CD8-positive, alpha-beta memory T cell (primary cell): ENCODE data around the gene USP4. TPM values are rescaled to one million over a fixed set of nuclear protein-coding genes. Genes with fewer than 3 reads are reported as not detected.
A peak's percentile ranks its signal among the peaks of the same experiment; 100 is the strongest.
"Not testable (repeated sequence)": the region's sequence is repeated elsewhere in the genome, so short reads cannot be mapped to it uniquely, and the experiment has no call there.

Experiments used
- CTCF ChIA-PET: fragments of 350-600 bp; sonication (Branson Sonifier 250); formaldehyde crosslinking; loops from one replicate; lab custom pipeline; 2021; ENCODE audit warnings: antibody characterized with exemption; lab: Charles Lee
- POLR2A ChIA-PET: fragments of 350-600 bp; sonication (Branson Sonifier 250); formaldehyde crosslinking; loops from one replicate; lab custom pipeline; 2021; ENCODE audit warnings: antibody characterized with exemption; lab: Charles Lee
- DNase-seq, 5 donors: peaks; one replicate each; pipeline versions ENCODE4 v3.0.0 to v3.0.0-alpha.2; 2020 to 2022; ENCODE audit warnings: mixed read lengths in 1 of 5
- H3K27ac ChIP-seq: one replicate; pipeline ENCODE4 v1.7.0; 2013; ENCODE audit warnings: low read depth, mild to moderate bottlenecking, low read length, moderate library complexity
- H3K27me3 ChIP-seq: 2 replicates; pipeline ENCODE4 v1.7.0; 2013; ENCODE audit warnings: low read length, mild to moderate bottlenecking; ENCODE audit not compliant: insufficient read depth, poor library complexity, severe bottlenecking
- H3K36me3 ChIP-seq: 2 replicates; pipeline ENCODE4 v1.7.0; 2013; ENCODE audit warnings: mild to moderate bottlenecking, low read length, moderate library complexity; ENCODE audit not compliant: insufficient read depth
- H3K4me1 ChIP-seq: 2 replicates; pipeline ENCODE4 v1.7.0; 2013; ENCODE audit warnings: mild to moderate bottlenecking, low read length, moderate library complexity; ENCODE audit not compliant: insufficient read depth
- H3K4me3 ChIP-seq: 2 replicates; pipeline ENCODE4 v1.7.0; 2013; ENCODE audit warnings: mild to moderate bottlenecking, low read length
- H3K9me3 ChIP-seq: 2 replicates; pipeline ENCODE4 v1.7.0; 2013; ENCODE audit warnings: mild to moderate bottlenecking, low read length
- H3K27ac Mint-ChIP-seq, 8 donors: one replicate each; pipeline ENCODE4 v1.8.0; 2020 to 2021; ENCODE audit warnings: mixed read lengths in 8 of 8, mild to moderate bottlenecking in 6 of 8, inconsistent platforms in 3 of 8, moderate library complexity in 3 of 8
- H3K27me3 Mint-ChIP-seq, 2 donors: one replicate each; pipeline ENCODE4 v1.8.0; 2020 to 2021; ENCODE audit warnings: mixed read lengths in 2 of 2, mild to moderate bottlenecking in 1 of 2, moderate library complexity in 1 of 2
- H3K36me3 Mint-ChIP-seq, 3 donors: one replicate each; pipeline ENCODE4 v1.8.0; 2020 to 2021; ENCODE audit warnings: mixed read lengths in 3 of 3, inconsistent platforms in 1 of 3, mild to moderate bottlenecking in 1 of 3
- H3K4me1 Mint-ChIP-seq, 3 donors: one replicate each; pipeline ENCODE4 v1.8.0; 2020 to 2021; ENCODE audit warnings: mixed read lengths in 3 of 3, inconsistent platforms in 1 of 3, mild to moderate bottlenecking in 1 of 3
- H3K4me3 Mint-ChIP-seq, 7 donors: one replicate each; pipeline ENCODE4 v1.8.0; 2020 to 2021; ENCODE audit warnings: mixed read lengths in 7 of 7, mild to moderate bottlenecking in 6 of 7, moderate library complexity in 4 of 7, inconsistent platforms in 2 of 7
- H3K9me3 Mint-ChIP-seq, 5 donors: one replicate each; pipeline ENCODE4 v1.8.0; 2020 to 2022; ENCODE audit warnings: mixed read lengths in 5 of 5, mild to moderate bottlenecking in 3 of 5, moderate library complexity in 2 of 5, inconsistent platforms in 1 of 5
- polyA plus RNA-seq: library from polyadenylated mRNA; unstranded; fragments of 300-500 nt; fragmentation: Illumina TruSeq; gene quantifications from one replicate; pipeline ENCODE4 v1.2.3, GENCODE V29; 2021
- total RNA-seq, 2 experiments: library from RNA; stranded (reverse); gene quantifications; one replicate each; pipeline ENCODE4 v1.2.3, GENCODE V29; 2021

The USP4 gene
- total and polyA plus RNA-seq, 3 experiments from 2014 or later: 69.9 to 73.0 (median 72.6) TPM

DNA sequence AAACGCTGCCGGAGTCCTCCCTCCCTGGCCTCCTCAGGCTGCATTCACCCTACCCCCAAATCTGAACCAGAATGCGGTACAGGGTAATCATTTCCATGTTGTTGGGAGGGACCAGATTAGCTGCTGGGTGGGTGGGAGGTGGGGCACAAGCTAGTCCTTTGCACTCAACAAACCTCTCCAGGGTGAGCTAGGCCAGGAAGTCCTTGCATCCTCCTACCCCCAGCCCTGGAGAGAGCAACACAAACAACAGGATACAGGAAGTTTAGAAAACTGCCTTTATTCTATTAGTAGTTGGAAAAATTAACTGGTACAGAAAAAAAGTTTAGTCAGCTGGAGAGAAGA lies 19.0 kb upstream of the USP4 start:
- Mint-ChIP-seq H3K27me3 (no peaks in the 10 kb centered on the region), H3K27ac (peak overlapping the region; percentile 85 to 97 (median 90)), H3K9me3 (no peaks in the 10 kb centered on the region), H3K36me3 (peaks cover 4 to 63% (median 5%) of the 10 kb centered on the region in 3 donors), H3K4me1 (peaks cover 17 to 33% (median 19%) of the 10 kb centered on the region in 3 donors), H3K4me3 (peak overlapping the region; percentile 89 to 99 (median 93))
- H3K36me3 ChIP-seq: peaks cover 25% of the 10 kb centered on the region
- H3K4me1 ChIP-seq: peaks cover 17% of the 10 kb centered on the region
- peak overlapping the region; percentile 59 for H3K27ac ChIP-seq
- no peaks in the 10 kb centered on the region for H3K27me3 ChIP-seq
- POLR2A ChIA-PET: interaction anchor here (0.6 to 2.2 kb wide), 3 partner anchors 19 to 88 kb away, joined by 5 to 9 read pairs (median 5); partner anchors contain the start of genes RHOA, TCTA and USP4
- DNase-seq: no peak
- CTCF ChIA-PET: interaction anchor here (1.2 to 3.5 kb wide), 2 partner anchors 19 to 50 kb away, joined by 4 to 21 read pairs; partner anchors contain the start of gene USP4
- H3K4me3 ChIP-seq: peak overlapping the region; percentile 87
- H3K9me3 ChIP-seq: no peaks in the 10 kb centered on the region

DNA sequence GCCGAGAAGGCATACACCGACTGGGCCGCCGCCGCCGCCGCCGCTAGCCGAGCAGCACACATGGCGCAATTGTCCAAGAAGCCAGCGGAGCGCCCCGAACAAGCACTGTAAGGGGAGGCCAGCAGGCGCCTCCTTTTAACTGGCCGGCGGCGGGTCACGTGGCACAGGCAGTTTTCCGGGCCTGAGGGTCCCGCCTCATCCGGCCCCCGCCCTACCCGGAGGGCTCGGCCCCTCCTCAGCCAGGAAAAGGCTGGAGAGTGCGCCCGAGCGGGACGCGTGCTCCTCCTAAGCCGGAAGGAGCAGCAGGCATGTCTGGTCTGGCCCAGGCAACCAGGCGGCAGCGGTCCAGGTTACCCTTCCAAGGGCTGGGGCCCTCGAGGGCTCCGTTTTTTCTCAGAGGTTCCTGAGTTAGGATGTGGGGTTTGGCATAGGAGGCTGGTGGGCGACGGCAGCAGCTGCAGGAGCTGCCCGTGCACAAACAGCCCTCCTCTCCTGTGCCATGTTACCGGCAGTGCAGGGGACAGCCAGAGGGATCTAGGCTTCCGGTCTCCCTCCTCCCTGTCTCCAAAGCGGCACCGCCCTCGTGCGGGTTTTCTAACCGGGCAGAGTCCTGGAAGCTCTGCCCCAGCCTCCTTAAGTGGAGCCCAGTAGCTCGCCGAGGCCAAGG lies 18.5 kb upstream of the USP4 start, which contains the start of gene GPX1:
GPX1 (minus strand) TSS at position 137 of the 667 bp plus-strand sequence; CDS start at position 62, 75 bp downstream.
- Mint-ChIP-seq H3K9me3 (no peaks in the 10 kb centered on the region), H3K27ac (peak within 1 kb of the TSS; percentile 91 to 99 (median 94)), H3K4me1 (peaks cover 17 to 33% (median 19%) of the 10 kb centered on the region in 3 donors), H3K4me3 (peak within 1 kb of the TSS; percentile 89 to 99 (median 93)), H3K36me3 (peaks cover 4 to 58% (median 5%) of the 10 kb centered on the region in 3 donors), H3K27me3 (no peaks in the 10 kb centered on the region)
- H3K36me3 ChIP-seq: peaks cover 25% of the 10 kb centered on the region
- H3K27me3 ChIP-seq: no peaks in the 10 kb centered on the region
- ChIA-PET CTCF (interaction anchor here (1.2 to 3.5 kb wide), 2 partner anchors 18 to 50 kb away, joined by 4 to 21 read pairs; partner anchors contain the start of gene USP4), POLR2A (interaction anchor here (0.6 to 2.2 kb wide), 7 partner anchors 18 to 89 kb away, joined by 3 to 19 read pairs (median 5); partner anchors contain the start of genes NICN1, RHOA, TCTA and USP4)
- H3K27ac ChIP-seq: peak within 1 kb of the TSS; percentile 59
- H3K9me3 ChIP-seq: no peaks in the 10 kb centered on the region
- H3K4me1 ChIP-seq: peaks cover 17% of the 10 kb centered on the region
- peak within 1 kb of the TSS; percentile 87 for H3K4me3 ChIP-seq
- peak; percentile 68 to 84 (median 75) for DNase-seq

DNA sequence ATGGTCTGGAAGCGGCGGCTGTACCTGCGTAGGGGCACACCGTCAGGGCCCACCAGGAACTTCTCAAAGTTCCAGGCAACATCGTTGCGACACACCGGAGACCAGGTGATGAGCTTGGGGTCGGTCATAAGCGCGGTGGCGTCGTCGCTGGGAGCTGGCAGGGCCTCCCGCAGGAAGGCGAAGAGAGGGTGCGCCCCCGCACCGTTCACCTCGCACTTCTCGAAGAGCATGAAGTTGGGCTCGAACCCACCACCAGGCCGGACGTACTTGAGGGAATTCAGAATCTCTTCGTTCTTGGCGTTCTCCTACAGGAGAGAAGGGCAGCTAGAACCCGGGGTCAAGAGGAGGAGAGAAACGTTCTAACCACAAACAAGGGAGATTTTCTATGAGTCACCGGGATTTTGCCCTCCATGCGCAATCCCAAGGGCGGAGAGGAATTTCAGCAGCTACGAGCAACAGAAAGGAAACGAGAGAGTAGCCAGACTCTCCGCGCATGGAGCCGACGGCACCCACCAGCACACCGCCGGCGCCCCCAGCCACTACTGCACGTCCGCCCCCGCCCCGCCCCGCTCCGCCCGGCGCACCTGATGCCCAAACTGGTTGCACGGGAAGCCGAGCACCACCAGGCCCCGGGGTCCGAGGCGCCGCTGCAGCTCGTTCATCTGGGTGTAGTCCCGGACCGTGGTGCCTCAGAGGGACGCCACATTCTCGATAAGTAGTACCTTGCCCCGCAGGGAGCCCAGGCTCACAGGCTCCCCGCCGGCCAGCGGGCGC lies 17.8 kb upstream of the USP4 start:
- Mint-ChIP-seq H3K27ac (peak overlapping the region; percentile 91 to 99 (median 93)), H3K36me3 (peaks cover 3 to 53% (median 5%) of the 10 kb centered on the region in 3 donors), H3K4me1 (peaks cover 17 to 32% (median 19%) of the 10 kb centered on the region in 3 donors), H3K4me3 (peak overlapping the region; percentile 89 to 99 (median 93))
- Histone ChIP-seq H3K36me3 (peaks cover 20% of the 10 kb centered on the region), H3K4me3 (peak overlapping the region; percentile 87), H3K27ac (peak overlapping the region; percentile 59), H3K4me1 (peaks cover 17% of the 10 kb centered on the region)
- ChIA-PET CTCF (interaction anchor here (3.5 kb wide), 1 partner anchor 18 kb away, joined by 21 read pairs; the partner anchor contains the start of gene USP4), POLR2A (interaction anchor here (0.7 to 1.6 kb wide), 6 partner anchors 18 to 71 kb away, joined by 3 to 19 read pairs (median 4); partner anchors contain the start of genes NICN1, RHOA, TCTA and USP4)
- not testable (repeated sequence) for H3K9me3 Mint-ChIP-seq, H3K9me3 ChIP-seq, H3K27me3 Mint-ChIP-seq, H3K27me3 ChIP-seq
- DNase-seq: peak; percentile 33 to 68 (median 36)

DNA sequence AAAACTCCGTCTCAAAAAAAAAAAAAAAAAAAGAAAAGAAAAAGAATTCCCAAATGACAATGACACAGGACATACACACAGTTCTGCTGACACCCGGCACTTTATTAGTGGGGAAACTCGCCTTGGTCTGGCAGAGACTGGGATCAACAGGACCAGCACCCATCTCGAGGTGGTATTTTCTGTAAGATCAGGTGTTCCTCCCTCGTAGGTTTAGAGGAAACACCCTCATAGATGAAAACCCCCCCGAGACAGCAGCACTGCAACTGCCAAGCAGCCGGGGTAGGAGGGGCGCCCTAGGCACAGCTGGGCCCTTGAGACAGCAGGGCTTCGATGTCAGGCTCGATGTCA lies 17.2 kb upstream of the USP4 start:
- H3K4me3 Mint-ChIP-seq: peak overlapping the region; percentile 89 to 99 (median 93)
- ChIA-PET POLR2A (interaction anchor here (0.8 to 1.5 kb wide), 4 partner anchors 17 to 72 kb away, joined by 3 to 19 read pairs (median 4); partner anchors contain the start of genes NICN1 and USP4), CTCF (interaction anchor here (3.5 kb wide), 1 partner anchor 17 kb away, joined by 21 read pairs; the partner anchor contains the start of gene USP4)
- peak overlapping the region; percentile 91 to 99 (median 93) for H3K27ac Mint-ChIP-seq
- H3K9me3 Mint-ChIP-seq, H3K27me3 ChIP-seq, H3K27me3 Mint-ChIP-seq, H3K9me3 ChIP-seq: not testable (repeated sequence)
- peaks cover 15 to 30% (median 19%) of the 10 kb centered on the region in 3 donors for H3K4me1 Mint-ChIP-seq
- Histone ChIP-seq H3K27ac (peak overlapping the region; percentile 59), H3K4me1 (peaks cover 17% of the 10 kb centered on the region), H3K4me3 (peak overlapping the region; percentile 87), H3K36me3 (peaks cover 14% of the 10 kb centered on the region)
- peak in 1 of 5 donors; percentile 29 for DNase-seq
- peaks cover 0 to 48% (median 5%) of the 10 kb centered on the region in 3 donors for H3K36me3 Mint-ChIP-seq

DNA sequence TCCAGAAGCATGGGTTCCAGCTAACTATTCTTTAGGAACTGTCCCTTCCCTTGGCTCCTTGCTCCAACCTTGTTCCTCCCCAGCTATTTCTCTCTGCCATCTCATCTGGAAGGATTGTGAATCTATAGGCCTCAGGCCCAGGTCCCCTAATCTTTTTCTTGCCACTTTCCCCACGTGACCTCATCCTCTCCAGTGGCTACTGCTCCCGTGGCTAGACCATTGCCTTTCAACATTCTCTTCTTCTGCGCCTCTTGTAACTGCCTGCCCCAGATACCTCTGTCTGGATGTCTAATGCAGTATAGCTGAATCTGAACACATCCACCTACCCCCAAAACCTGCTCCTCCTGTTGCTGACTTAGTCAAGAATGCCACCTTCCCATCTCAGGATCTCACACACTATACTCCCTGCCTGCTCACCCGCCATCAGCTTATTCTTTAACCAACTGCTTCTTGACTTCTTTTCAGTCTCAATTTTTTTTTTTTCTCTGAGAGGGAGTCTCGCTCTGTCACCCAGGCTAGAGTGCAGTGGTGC lies 13.1 kb upstream of the USP4 start:
- H3K9me3 Mint-ChIP-seq: no peaks in the 10 kb centered on the region
- no peak for DNase-seq
- H3K36me3 Mint-ChIP-seq: peaks cover 0 to 18% (median 5%) of the 10 kb centered on the region in 3 donors
- peak overlapping the region in 2 of 8 donors; percentile 25 to 35 for H3K27ac Mint-ChIP-seq
- H3K4me3 ChIP-seq: no peak overlapping the region
- no peak overlapping the region for H3K27ac ChIP-seq
- H3K9me3 ChIP-seq: no peaks in the 10 kb centered on the region
- H3K27me3 ChIP-seq: no peaks in the 10 kb centered on the region
- H3K4me3 Mint-ChIP-seq: peak overlapping the region in 1 of 7 donors; percentile 43
- H3K27me3 Mint-ChIP-seq: peaks cover 0 to 1% of the 10 kb centered on the region in 2 donors
- H3K4me1 Mint-ChIP-seq: peaks cover 15 to 20% (median 19%) of the 10 kb centered on the region in 3 donors
- peaks cover 6% of the 10 kb centered on the region for H3K4me1 ChIP-seq
- no peaks in the 10 kb centered on the region for H3K36me3 ChIP-seq
- POLR2A ChIA-PET: interaction anchor here (1.0 to 1.5 kb wide), 2 partner anchors 13 to 96 kb away, joined by 7 read pairs; partner anchors contain the start of gene USP4
- CTCF ChIA-PET: interaction anchor here (1.1 to 3.3 kb wide), 2 partner anchors 10 to 13 kb away, joined by 3 to 15 read pairs; partner anchors contain the start of gene USP4

DNA sequence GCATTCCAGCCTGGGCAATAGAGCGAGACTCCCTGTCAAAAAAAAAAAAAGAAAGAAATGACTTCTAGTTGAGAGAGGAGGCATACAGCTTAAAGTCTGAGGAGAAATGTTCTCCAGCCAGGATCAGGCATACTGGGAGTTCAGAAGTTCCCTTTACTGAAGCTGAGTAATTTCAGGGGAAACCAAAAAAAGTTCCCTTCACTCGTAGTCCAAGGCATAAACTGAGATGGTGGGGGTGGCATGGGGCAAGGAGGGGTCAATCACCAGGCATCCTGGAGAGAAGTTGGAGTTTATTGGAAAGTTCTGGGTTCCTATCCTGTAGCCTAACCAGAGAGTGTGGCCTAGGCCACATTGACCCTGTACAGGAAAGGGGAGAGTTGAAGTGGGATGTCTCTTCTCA lies 12.4 kb upstream of the USP4 start:
- Histone ChIP-seq H3K4me1 (peaks cover 6% of the 10 kb centered on the region), H3K4me3 (no peak overlapping the region), H3K27ac (no peak overlapping the region), H3K27me3 (no peaks in the 10 kb centered on the region), H3K9me3 (no peaks in the 10 kb centered on the region), H3K36me3 (no peaks in the 10 kb centered on the region)
- H3K27me3 Mint-ChIP-seq: peaks cover 0 to 1% of the 10 kb centered on the region in 2 donors
- ChIA-PET POLR2A (interaction anchor here (1.5 kb wide), 1 partner anchor 12 kb away, joined by 7 read pairs; the partner anchor contains the start of gene USP4), CTCF (interaction anchor here (3.3 kb wide), 1 partner anchor 12 kb away, joined by 15 read pairs; the partner anchor contains the start of gene USP4)
- H3K9me3 Mint-ChIP-seq: no peaks in the 10 kb centered on the region
- H3K4me3 Mint-ChIP-seq: no peak overlapping the region
- no peak for DNase-seq
- H3K27ac Mint-ChIP-seq: peak overlapping the region in 1 of 8 donors; percentile 38
- peaks cover 11 to 16% (median 16%) of the 10 kb centered on the region in 3 donors for H3K4me1 Mint-ChIP-seq
- peaks cover 0 to 14% (median 5%) of the 10 kb centered on the region in 3 donors for H3K36me3 Mint-ChIP-seq

DNA sequence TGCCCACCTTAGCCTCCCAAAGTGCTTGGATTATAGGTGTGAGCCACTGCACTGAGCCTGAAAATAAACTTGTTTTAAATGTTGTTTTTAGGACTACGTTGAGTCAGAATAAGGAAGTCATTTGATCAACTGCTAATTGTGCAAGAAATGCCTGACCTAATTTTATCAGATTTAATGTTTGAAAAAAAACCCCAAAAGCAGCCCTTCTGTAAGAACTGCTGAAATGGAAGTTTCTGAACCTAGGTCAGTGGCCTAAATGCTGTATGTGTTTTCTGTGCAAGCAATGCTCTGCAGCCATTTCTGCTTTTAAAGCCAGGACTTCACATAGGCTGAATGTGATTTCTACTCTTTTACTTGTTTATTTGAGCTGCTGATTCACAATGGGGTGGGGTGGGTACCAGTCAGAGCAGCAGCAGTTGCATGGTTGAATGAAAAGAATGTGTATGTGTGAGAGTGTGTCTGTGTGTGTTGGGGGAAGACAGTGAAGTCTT lies 11.7 kb upstream of the USP4 start:
- H3K4me3 ChIP-seq: no peak overlapping the region
- Mint-ChIP-seq H3K4me3 (peak overlapping the region in 1 of 7 donors; percentile 44), H3K27ac (peak overlapping the region in 3 of 8 donors; percentile 51 to 78 (median 61)), H3K9me3 (no peaks in the 10 kb centered on the region), H3K4me1 (peaks cover 6 to 14% (median 11%) of the 10 kb centered on the region in 3 donors), H3K27me3 (peaks cover 0 to 1% of the 10 kb centered on the region in 2 donors), H3K36me3 (peaks cover 0 to 10% (median 5%) of the 10 kb centered on the region in 3 donors)
- H3K9me3 ChIP-seq: no peaks in the 10 kb centered on the region
- POLR2A ChIA-PET: interaction anchor here (1.5 kb wide), 1 partner anchor 11 kb away, joined by 7 read pairs; the partner anchor contains the start of gene USP4
- DNase-seq: no peak
- no peaks in the 10 kb centered on the region for H3K36me3 ChIP-seq
- peaks cover 6% of the 10 kb centered on the region for H3K4me1 ChIP-seq
- H3K27ac ChIP-seq: no peak overlapping the region
- no peaks in the 10 kb centered on the region for H3K27me3 ChIP-seq
- CTCF ChIA-PET: interaction anchor here (3.3 kb wide), 1 partner anchor 12 kb away, joined by 15 read pairs; the partner anchor contains the start of gene USP4
